MCF 10A (cell line): Measurements from ENCODE around the gene FBXO2. TPM values are rescaled to one million over a fixed set of nuclear protein-coding genes. Genes with fewer than 3 reads are reported as not detected.

Experiments used
- BruUV-seq: library from RNA; stranded (reverse); fragments of 400-500 nt; replicated peaks from 2 replicates; lab custom pipeline; 2021; lab: Mats Ljungman, UMichigan
- CTCF ChIA-PET: fragments of 300-600 bp; sonication (Branson Sonifier 250); formaldehyde crosslinking; extraction: SDS; loops from one replicate; lab custom pipeline; 2021; ENCODE audit warnings: antibody characterized with exemption, inconsistent platforms; lab: Yijun Ruan, JAX
- POLR2A ChIA-PET: fragments of 300-600, 350-650 bp; sonication (Branson Sonifier 250); formaldehyde crosslinking; extraction: SDS; loops from one replicate; lab custom pipeline; 2020; ENCODE audit warnings: antibody characterized with exemption, inconsistent platforms; lab: Yijun Ruan, JAX
- DNase-seq: peaks from one replicate; pipeline ENCODE4 v3.0.0-alpha.2; 2018; ENCODE audit not compliant: unreplicated experiment
- H3K27ac Mint-ChIP-seq: one replicate; pipeline ENCODE4 v1.8.0; 2022; ENCODE audit warnings: mild to moderate bottlenecking, low read depth, mixed read lengths; ENCODE audit not compliant: unreplicated experiment
- H3K27me3 Mint-ChIP-seq: one replicate; pipeline ENCODE4 v1.8.0; 2022; ENCODE audit warnings: mixed read lengths; ENCODE audit not compliant: insufficient read depth, unreplicated experiment
- H3K36me3 Mint-ChIP-seq: one replicate; pipeline ENCODE4 v1.8.0; 2022; ENCODE audit warnings: mild to moderate bottlenecking, moderate library complexity, mixed read lengths; ENCODE audit not compliant: insufficient read depth, unreplicated experiment
- H3K4me1 Mint-ChIP-seq: one replicate; pipeline ENCODE4 v1.8.0; 2022; ENCODE audit warnings: mixed read lengths; ENCODE audit not compliant: insufficient read depth, unreplicated experiment
- H3K4me3 Mint-ChIP-seq: one replicate; pipeline ENCODE4 v1.8.0; 2022; ENCODE audit warnings: mild to moderate bottlenecking, moderate library complexity, mixed read lengths; ENCODE audit not compliant: unreplicated experiment
- H3K9me3 Mint-ChIP-seq: one replicate; pipeline ENCODE4 v1.8.0; 2022; ENCODE audit warnings: mixed read lengths; ENCODE audit not compliant: unreplicated experiment
- CTCF ChIP-seq: fragments of 200-600 bp; IDR thresholded peaks from one replicate; pipeline ENCODE4 v1.8.0; 2022; ENCODE audit warnings: antibody characterized with exemption, mild to moderate bottlenecking; ENCODE audit not compliant: unreplicated experiment
- intact Hi-C: fragments of 100-400 bp; cut with micrococcal nuclease; formaldehyde crosslinking; loops from 2 replicates; pipeline ENCODE4 v1.14.1; 2022
- total RNA-seq: library from RNA; stranded (reverse); gene quantifications from 2 replicates; pipeline ENCODE4 v1.2.3, GENCODE V29; 2022

The FBXO2 gene
- total RNA-seq, 1 experiment from 2014 or later = 5.3 TPM

GRCh38 chr1:11617741-11618140 is 36.5 kb downstream of the FBXO2 start:
- Mint-ChIP-seq H3K27me3 (peaks cover 55% of the 10 kb centered on the region), H3K36me3 (no peaks in the 10 kb centered on the region), H3K4me3 (no peak overlapping the region), H3K9me3 (no peaks in the 10 kb centered on the region), H3K4me1 (no peaks in the 10 kb centered on the region), H3K27ac (no peak overlapping the region)
- intact Hi-C loops = no loop called here
- ChIA-PET POLR2A (no interaction called here), CTCF (interaction anchor here (0.6 to 0.7 kb wide), 2 partner anchors 374 to 401 kb away, joined by 3 read pairs; no protein-coding TSS in a partner anchor)
- no peak for DNase-seq
- no peak for TF ChIP-seq CTCF
- no TSS peak for BruUV-seq

GRCh38 chr1:11617314-11617713 is 36.9 kb downstream of the FBXO2 start:
- Mint-ChIP-seq H3K27me3 (peaks cover 51% of the 10 kb centered on the region), H3K9me3 (no peaks in the 10 kb centered on the region), H3K4me1 (no peaks in the 10 kb centered on the region), H3K36me3 (no peaks in the 10 kb centered on the region), H3K27ac (no peak overlapping the region), H3K4me3 (no peak overlapping the region)
- TF ChIP-seq CTCF = no peak
- CTCF ChIA-PET = interaction anchor here (0.6 kb wide), 1 partner anchor 373 kb away, joined by 3 read pairs; no protein-coding TSS in a partner anchor
- no peak for DNase-seq
- intact Hi-C loops = no loop called here
- POLR2A ChIA-PET = no interaction called here
- BruUV-seq = no TSS peak

- no peaks in the 10 kb centered on the region for H3K36me3 Mint-ChIP-seq
- H3K9me3 Mint-ChIP-seq = no peaks in the 10 kb centered on the region
- H3K27ac Mint-ChIP-seq = no peak overlapping the region
- ChIA-PET POLR2A (interaction anchor here (0.6 kb wide), 1 partner anchor 262 kb away, joined by 3 read pairs; no protein-coding TSS in a partner anchor), CTCF (no interaction called here)
- intact Hi-C loops = no loop called here
- H3K27me3 Mint-ChIP-seq = peaks cover 45% of the 10 kb centered on the region
- no peak overlapping the region for H3K4me3 Mint-ChIP-seq
- no peaks in the 10 kb centered on the region for H3K4me1 Mint-ChIP-seq
- DNase-seq = no peak
- no TSS peak for BruUV-seq
- no peak for TF ChIP-seq CTCF
Measured at GRCh38 chr1:11616766-11617165, 37.5 kb downstream of the FBXO2 start.

GRCh38 chr1:11615090-11615489 is 39.1 kb downstream of the FBXO2 start:
- POLR2A ChIA-PET = interaction anchor here (0.7 kb wide), 1 partner anchor 67 kb away, joined by 3 read pairs; no protein-coding TSS in a partner anchor
- CTCF ChIA-PET = interaction anchor here (0.6 to 0.7 kb wide), 2 partner anchors 102 to 137 kb away, joined by 3 read pairs; no protein-coding TSS in a partner anchor

More at GRCh38 chr1:11615090-11615489, 39.1 kb downstream of the FBXO2 start:
- TF ChIP-seq CTCF = no peak
- no TSS peak for BruUV-seq
- H3K9me3 Mint-ChIP-seq = no peaks in the 10 kb centered on the region
- intact Hi-C loops = no loop called here
- no peak overlapping the region for H3K4me3 Mint-ChIP-seq
- H3K4me1 Mint-ChIP-seq = no peaks in the 10 kb centered on the region
- no peaks in the 10 kb centered on the region for H3K36me3 Mint-ChIP-seq
- no peak overlapping the region for H3K27ac Mint-ChIP-seq
- DNase-seq = no peak
- H3K27me3 Mint-ChIP-seq = peaks cover 29% of the 10 kb centered on the region
